Colonic mucosa (tissue), 4 donors: Measurements from ENCODE around the gene PTPN20. TPM values are rescaled to one million over a fixed set of nuclear protein-coding genes. Genes with fewer than 3 reads are reported as not detected.

Experiments used
- DNase-seq: peaks from one replicate; pipeline ENCODE4 v3.0.0-alpha.2; 2020
- H3K27ac ChIP-seq: fragments of 200-600 bp; one replicate; pipeline ENCODE4 v1.8.0; 2021
- H3K27me3 ChIP-seq: fragments of 200-600 bp; one replicate; pipeline ENCODE4 v1.8.0; 2021
- H3K36me3 ChIP-seq: fragments of 200-600 bp; one replicate; pipeline ENCODE4 v1.8.0; 2021
- H3K4me1 ChIP-seq: fragments of 200-600 bp; one replicate; pipeline ENCODE4 v1.8.0; 2021; ENCODE audit warnings: mild to moderate bottlenecking
- H3K4me3 ChIP-seq: fragments of 200-600 bp; one replicate; pipeline ENCODE4 v1.8.0; 2021
- H3K9ac ChIP-seq, 2 donors: one replicate each; pipeline ENCODE4 v1.7.0; 2013; ENCODE audit warnings: control low read depth in 2 of 2, low read depth in 2 of 2, low read length in 2 of 2
- H3K9me3 ChIP-seq: fragments of 200-600 bp; one replicate; pipeline ENCODE4 v1.8.0; 2021
- intact Hi-C: fragments of 100-400 bp; cut with DNase I; formaldehyde crosslinking; loops from one replicate; pipeline ENCODE4 v1.14.1; 2022
- total RNA-seq, 2 donors: library from RNA; stranded (reverse); fragmentation: NEBNext Ultra II Directional in 1 of 2; extraction: Animal tissue kit (Norgen Biotek cat#: 25700) in 1 of 2; gene quantifications; one replicate each; pipeline ENCODE4 v1.2.1, GENCODE V29; 2021
- TF ChIP-seq, protein P1 (sequence below): fragments of 200-600 bp; IDR thresholded peaks from one replicate; pipeline ENCODE4 v1.8.0; 2022; ENCODE audit warnings: antibody characterized with exemption, mild to moderate bottlenecking
- donor health status: healthy.
- donor health status: DM: no; HTN: no; CAD: no.
- donor health status: DM: no; HTN: no; CAD: no.

PTPN20 gene
- total RNA-seq, 2 donors from 2014 or later, result 2.7 to 4.9 TPM

DNA sequence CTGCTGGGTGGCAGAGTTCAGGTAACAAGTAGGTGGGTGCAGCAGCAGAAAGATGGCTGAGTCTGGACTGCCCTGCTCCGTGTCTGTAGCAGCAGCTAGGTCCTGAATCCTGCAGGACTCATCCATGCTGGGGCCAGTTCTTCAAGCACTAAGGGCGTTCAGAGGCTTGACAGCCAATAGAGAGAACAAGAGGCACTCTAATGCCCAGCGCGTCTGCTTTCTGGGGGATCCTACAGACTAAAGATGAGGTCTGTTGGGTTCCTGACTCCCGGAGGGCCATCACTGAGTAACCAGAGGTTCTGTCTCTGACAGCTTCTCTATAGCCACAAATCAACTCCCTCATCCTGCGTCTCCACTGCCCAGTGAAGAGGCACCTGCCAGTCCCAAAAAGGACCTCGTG, 125.5 kb downstream of the PTPN20 start:
- intact Hi-C loops, result no loop called here
- no peaks in the 10 kb centered on the region for H3K27me3 ChIP-seq
- no peak for DNase-seq
- no peak overlapping the region for H3K4me3 ChIP-seq
- no peak overlapping the region for H3K27ac ChIP-seq
- H3K4me1 ChIP-seq, result no peaks in the 10 kb centered on the region
- TF ChIP-seq, protein P1, sequence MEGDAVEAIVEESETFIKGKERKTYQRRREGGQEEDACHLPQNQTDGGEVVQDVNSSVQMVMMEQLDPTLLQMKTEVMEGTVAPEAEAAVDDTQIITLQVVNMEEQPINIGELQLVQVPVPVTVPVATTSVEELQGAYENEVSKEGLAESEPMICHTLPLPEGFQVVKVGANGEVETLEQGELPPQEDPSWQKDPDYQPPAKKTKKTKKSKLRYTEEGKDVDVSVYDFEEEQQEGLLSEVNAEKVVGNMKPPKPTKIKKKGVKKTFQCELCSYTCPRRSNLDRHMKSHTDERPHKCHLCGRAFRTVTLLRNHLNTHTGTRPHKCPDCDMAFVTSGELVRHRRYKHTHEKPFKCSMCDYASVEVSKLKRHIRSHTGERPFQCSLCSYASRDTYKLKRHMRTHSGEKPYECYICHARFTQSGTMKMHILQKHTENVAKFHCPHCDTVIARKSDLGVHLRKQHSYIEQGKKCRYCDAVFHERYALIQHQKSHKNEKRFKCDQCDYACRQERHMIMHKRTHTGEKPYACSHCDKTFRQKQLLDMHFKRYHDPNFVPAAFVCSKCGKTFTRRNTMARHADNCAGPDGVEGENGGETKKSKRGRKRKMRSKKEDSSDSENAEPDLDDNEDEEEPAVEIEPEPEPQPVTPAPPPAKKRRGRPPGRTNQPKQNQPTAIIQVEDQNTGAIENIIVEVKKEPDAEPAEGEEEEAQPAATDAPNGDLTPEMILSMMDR, result no peak
- H3K9me3 ChIP-seq, result no peaks in the 10 kb centered on the region
- H3K9ac ChIP-seq, result no peak overlapping the region
- H3K36me3 ChIP-seq, result no peaks in the 10 kb centered on the region

DNA sequence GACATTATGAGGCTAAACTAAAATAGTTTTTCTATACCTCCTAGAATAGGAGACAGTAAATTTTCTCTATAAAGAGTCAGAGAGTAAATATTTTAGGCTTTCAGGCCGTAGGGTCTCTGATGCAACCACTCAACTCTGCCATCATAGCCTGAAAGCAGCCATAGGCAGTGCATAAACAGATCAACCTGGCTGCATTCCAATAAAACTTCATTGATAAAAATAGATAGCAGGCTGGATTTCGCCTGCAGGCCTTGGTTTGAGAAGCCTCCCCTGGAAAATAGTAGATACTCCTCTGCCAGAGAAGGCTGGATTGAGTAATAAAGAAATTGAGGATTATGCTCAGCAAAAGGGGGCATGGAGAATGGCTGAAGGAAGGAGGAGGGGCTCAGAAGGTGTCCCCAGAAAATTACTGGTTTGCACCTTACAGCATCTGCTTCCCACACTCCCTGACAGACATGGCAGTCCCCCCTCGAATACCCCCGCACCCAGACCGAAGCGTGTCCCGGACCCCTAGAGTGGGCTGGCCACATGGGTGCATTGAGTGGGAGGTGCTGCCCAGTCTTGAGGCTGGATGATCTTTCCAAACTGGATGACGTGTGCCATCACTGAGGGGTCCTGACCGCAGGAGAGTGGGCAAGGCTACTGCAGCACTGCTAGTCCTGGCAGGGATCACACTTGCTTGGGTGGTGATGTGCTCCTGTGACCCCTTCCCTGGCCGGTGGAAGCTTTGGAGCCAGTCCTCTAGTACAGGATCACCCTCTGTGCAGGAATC, 126.6 kb downstream of the PTPN20 start:
- H3K36me3 ChIP-seq, result no peaks in the 10 kb centered on the region
- intact Hi-C loops, result no loop called here
- no peaks in the 10 kb centered on the region for H3K27me3 ChIP-seq
- TF ChIP-seq, protein P1, result no peak
- H3K9me3 ChIP-seq, result no peaks in the 10 kb centered on the region
- no peak for DNase-seq
- no peak overlapping the region for H3K27ac ChIP-seq
- H3K4me1 ChIP-seq, result no peaks in the 10 kb centered on the region
- no peak overlapping the region for H3K9ac ChIP-seq
- H3K4me3 ChIP-seq, result no peak overlapping the region

DNA sequence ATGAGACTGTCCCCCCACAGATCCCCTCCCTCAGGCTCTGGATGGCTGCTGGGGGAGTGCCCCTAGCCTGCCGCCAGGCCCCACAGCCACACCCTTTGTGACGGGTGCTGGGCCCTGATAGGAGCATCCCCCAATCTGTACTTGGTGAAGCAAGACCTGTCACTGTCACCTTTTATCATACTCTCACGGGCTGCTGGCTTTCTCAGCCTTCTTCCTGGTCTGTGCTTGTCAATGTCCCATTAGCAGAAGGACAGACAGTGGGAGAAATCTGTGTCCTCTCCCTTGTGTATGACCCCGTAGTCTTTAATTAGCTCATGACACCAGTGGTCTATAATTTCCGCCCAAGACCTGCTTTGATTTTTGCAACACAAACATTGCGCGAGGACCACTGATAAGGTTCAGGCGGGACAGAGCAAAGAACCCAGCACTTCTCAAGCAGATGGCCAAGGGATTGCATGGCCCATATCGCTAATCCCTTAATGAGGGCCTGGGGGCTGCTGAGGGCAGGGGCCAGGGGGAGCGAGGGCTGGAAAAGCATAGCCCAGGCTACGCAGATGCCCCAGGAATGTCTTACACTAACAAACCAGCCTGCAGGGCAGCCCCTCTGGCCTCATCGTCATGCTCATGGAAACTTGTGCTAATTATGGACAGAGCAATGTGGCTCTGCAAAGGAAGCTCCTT, 127.8 kb downstream of the PTPN20 start:
- no peaks in the 10 kb centered on the region for H3K36me3 ChIP-seq
- H3K4me1 ChIP-seq, result no peaks in the 10 kb centered on the region
- TF ChIP-seq, protein P1, result no peak
- H3K27ac ChIP-seq, result no peak overlapping the region
- no peaks in the 10 kb centered on the region for H3K9me3 ChIP-seq
- no peak overlapping the region for H3K9ac ChIP-seq
- H3K27me3 ChIP-seq, result no peaks in the 10 kb centered on the region
- DNase-seq, result no peak
- H3K4me3 ChIP-seq, result no peak overlapping the region
- intact Hi-C loops, result no loop called here

DNA sequence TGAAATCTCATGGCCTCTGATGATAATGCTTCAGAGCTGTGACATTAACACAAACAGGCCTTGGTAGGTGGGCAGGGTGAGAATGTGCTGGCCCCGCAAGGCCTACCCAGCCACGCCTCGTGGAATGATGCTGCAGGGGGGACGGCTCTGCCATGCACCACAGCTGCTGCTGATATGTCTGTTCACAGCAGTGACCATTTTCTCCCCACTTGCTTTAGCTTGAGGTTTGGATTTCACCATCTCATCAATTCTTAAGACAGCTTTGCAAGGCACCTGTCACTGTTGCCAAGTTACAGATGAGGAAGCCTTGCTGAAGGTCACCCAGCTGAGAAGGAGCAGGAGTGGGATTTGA, 128.3 kb downstream of the PTPN20 start:
- intact Hi-C loops, result no loop called here
- Histone ChIP-seq H3K36me3 (no peaks in the 10 kb centered on the region), H3K9ac (no peak overlapping the region), H3K4me3 (no peak overlapping the region), H3K4me1 (no peaks in the 10 kb centered on the region), H3K9me3 (no peaks in the 10 kb centered on the region), H3K27ac (no peak overlapping the region), H3K27me3 (no peaks in the 10 kb centered on the region)
- DNase-seq, result no peak
- TF ChIP-seq, protein P1, result no peak

DNA sequence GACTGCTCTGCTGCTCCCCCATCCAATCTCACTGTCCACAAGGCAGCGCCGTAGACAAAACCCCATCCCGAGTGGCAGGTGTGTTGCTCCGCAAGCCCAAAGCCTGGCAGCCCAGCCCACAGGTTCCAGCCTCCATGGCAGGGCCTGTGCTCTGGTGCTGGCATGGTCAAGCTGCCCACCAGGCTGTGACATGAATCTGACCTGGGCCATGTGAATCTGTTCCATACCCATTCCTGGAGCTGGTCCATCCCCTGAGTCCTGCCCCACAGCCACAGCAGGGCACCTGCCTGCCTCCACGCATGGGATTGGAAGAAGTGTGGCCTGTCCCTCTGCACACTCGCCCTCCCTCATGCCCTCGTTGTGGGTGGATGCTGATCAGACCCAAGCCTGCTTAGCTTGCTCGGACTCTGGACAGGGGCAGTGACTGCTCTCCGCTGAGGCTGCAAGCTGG, 128.8 kb downstream of the PTPN20 start:
- intact Hi-C loops, result no loop called here
- DNase-seq, result no peak
- no peaks in the 10 kb centered on the region for H3K9me3 ChIP-seq
- no peak overlapping the region for H3K9ac ChIP-seq
- TF ChIP-seq, protein P1, result no peak
- H3K36me3 ChIP-seq, result no peaks in the 10 kb centered on the region
- H3K4me3 ChIP-seq, result no peak overlapping the region
- H3K27me3 ChIP-seq, result no peaks in the 10 kb centered on the region
- no peak overlapping the region for H3K27ac ChIP-seq
- no peaks in the 10 kb centered on the region for H3K4me1 ChIP-seq
